HEK293 (cell line): ENCODE results near the gene UPB1.

ENCODE experiments used
- CTCF ChIA-PET: fragments of 350-600 bp; formaldehyde crosslinking; extraction: SDS; loops from one replicate; lab custom pipeline; 2021; ENCODE audit warnings: antibody characterized with exemption; lab: Yijun Ruan, JAX
- POLR2A ChIA-PET: fragments of 300-600 bp; formaldehyde crosslinking; extraction: SDS; loops from one replicate; lab custom pipeline; 2020; ENCODE audit warnings: antibody characterized with exemption, inconsistent platforms; lab: Yijun Ruan, JAX
- H3K27ac ChIP-seq: fragments of 200-500 bp; sonication (Bioruptor generic); 2 replicates; pipeline ENCODE4 v1.5.1; 2014; ENCODE audit warnings: low read depth, low read length, control low read depth, inconsistent platforms; ENCODE audit errors: extremely low read depth
- H3K36me3 ChIP-seq, 2 experiments: fragments of 200-500 bp in 1 of 2; sonication (Bioruptor generic) in 1 of 2; 1 replicate in 1 of 2; 2 replicates in 1 of 2; pipeline ENCODE4 v1.5.1; 2014 to 2017; ENCODE audit warnings: inconsistent platforms in 2 of 2, low read length in 2 of 2; ENCODE audit not compliant: control insufficient read depth in 2 of 2, insufficient read depth in 1 of 2
- H3K4me1 ChIP-seq: fragments of 200-500 bp; sonication (Bioruptor generic); 2 replicates; pipeline ENCODE4 v1.5.1; 2014; ENCODE audit warnings: mild to moderate bottlenecking, low read length, inconsistent platforms; ENCODE audit not compliant: control insufficient read depth, insufficient read depth
- H3K4me3 ChIP-seq: 2 replicates; pipeline ENCODE4 v1.5.1; 2011; ENCODE audit warnings: low read depth, mild to moderate bottlenecking, control low read depth, low read length, moderate library complexity
- H3K9me3 ChIP-seq: fragments of 200-500 bp; sonication (Bioruptor generic); 2 replicates; pipeline ENCODE4 v1.5.1; 2014; ENCODE audit warnings: low read depth, low read length, inconsistent platforms; ENCODE audit not compliant: control insufficient read depth, insufficient read depth
- CTCF ChIP-seq: fragments of 450-650 bp; formaldehyde crosslinking; IDR thresholded peaks from 2 replicates; pipeline ENCODE4 v1.5.1; 2016; ENCODE audit warnings: missing biosample characterization, missing genetic modification characterization
- KLF16 ChIP-seq: fragments of 450-650 bp; formaldehyde crosslinking; IDR thresholded peaks from 2 replicates; pipeline ENCODE4 v1.5.1; 2017; ENCODE audit warnings: missing biosample characterization, missing genetic modification characterization
- PATZ1 ChIP-seq: fragments of 450-650 bp; formaldehyde crosslinking; IDR thresholded peaks from 2 replicates; pipeline ENCODE4 v1.5.1; 2016; ENCODE audit warnings: missing biosample characterization, missing genetic modification characterization
- SALL2 ChIP-seq: fragments of 450-650 bp; formaldehyde crosslinking; IDR thresholded peaks from 2 replicates; pipeline ENCODE4 v1.5.0; 2017; ENCODE audit warnings: missing biosample characterization, mild to moderate bottlenecking, missing genetic modification characterization, borderline replicate concordance
- TCF7L2 ChIP-seq: IDR thresholded peaks from 2 replicates; pipeline ENCODE4 v1.6.1; 2011; ENCODE audit warnings: low read depth, mild to moderate bottlenecking, inconsistent platforms, low read length, moderate library complexity, borderline replicate concordance
- WT1 ChIP-seq: fragments of 450-650 bp; formaldehyde crosslinking; IDR thresholded peaks from 2 replicates; pipeline ENCODE4 v1.5.1; 2016; ENCODE audit warnings: missing biosample characterization, missing genetic modification characterization
- ZBTB44 ChIP-seq: fragments of 450-650 bp; IDR thresholded peaks from 2 replicates; pipeline ENCODE4 v1.5.1; 2018; ENCODE audit warnings: missing biosample characterization, mild to moderate bottlenecking, missing genetic modification characterization
- ZBTB8A ChIP-seq: fragments of 450-650 bp; formaldehyde crosslinking; IDR thresholded peaks from 2 replicates; pipeline ENCODE4 v1.5.1; 2016; ENCODE audit warnings: missing biosample characterization, missing genetic modification characterization
- ZFP69B ChIP-seq: fragments of 450-650 bp; formaldehyde crosslinking; IDR thresholded peaks from 2 replicates; pipeline ENCODE4 v1.5.1; 2016; ENCODE audit warnings: missing biosample characterization, missing genetic modification characterization
- ZNF211 ChIP-seq: fragments of 450-650 bp; formaldehyde crosslinking; IDR thresholded peaks from 2 replicates; pipeline ENCODE4 v1.5.1; 2016; ENCODE audit warnings: low read depth, missing biosample characterization, missing genetic modification characterization
- ZNF335 ChIP-seq: fragments of 450-650 bp; formaldehyde crosslinking; conservative IDR thresholded peaks from 2 replicates; pipeline ENCODE4 v1.5.1; 2016; ENCODE audit warnings: missing biosample characterization, missing genetic modification characterization
- ZNF561 ChIP-seq: fragments of 450-650 bp; IDR thresholded peaks from 2 replicates; pipeline ENCODE4 v1.5.1; 2018; ENCODE audit warnings: missing biosample characterization, missing genetic modification characterization, borderline replicate concordance
- ZNF585B ChIP-seq: fragments of 450-650 bp; formaldehyde crosslinking; IDR thresholded peaks from 2 replicates; pipeline ENCODE4 v1.5.1; 2016; ENCODE audit warnings: missing biosample characterization, missing genetic modification characterization
- ZNF600 ChIP-seq: fragments of 450-650 bp; formaldehyde crosslinking; IDR thresholded peaks from 2 replicates; pipeline ENCODE4 v1.5.1; 2016; ENCODE audit warnings: missing biosample characterization, missing genetic modification characterization
- ZNF670 ChIP-seq: fragments of 450-650 bp; formaldehyde crosslinking; IDR thresholded peaks from 2 replicates; pipeline ENCODE4 v1.5.1; 2016; ENCODE audit warnings: missing biosample characterization, missing genetic modification characterization, low read depth
- ZNF692 ChIP-seq: fragments of 450-650 bp; formaldehyde crosslinking; IDR thresholded peaks from 2 replicates; pipeline ENCODE4 v1.5.1; 2016; ENCODE audit warnings: missing biosample characterization, missing genetic modification characterization

UPB1 gene

GRCh38 chr22:24507716-24508115 is 12.6 kb downstream of the UPB1 start (continued):
- TF ChIP-seq TCF7L2 (no peak), PATZ1 (tag by site-specific recombination) (no peak), ZNF585B (no peak), ZBTB44 (no peak), CTCF (tag by site-specific recombination) (no peak), KLF16 (tag by site-specific recombination) (no peak), ZNF211 (tag by site-specific recombination) (no peak), ZNF561 (tag by site-specific recombination) (no peak)

- Histone ChIP-seq H3K27ac (no peak overlapping the region), H3K4me3 (no peak overlapping the region), H3K36me3 (no peaks in the 10 kb centered on the region), H3K4me1 (peaks cover 18% of the 10 kb centered on the region), H3K9me3 (no peaks in the 10 kb centered on the region)
- ChIA-PET POLR2A (no interaction called here), CTCF (interaction anchor here (0.7 to 1.4 kb wide), 3 partner anchors 11 to 88 kb away, joined by 3 to 7 read pairs (median 4); no protein-coding TSS in a partner anchor)
- 0 out of 2 replicates have a peak, but pooled peaks have one; percentile 33 for TF ChIP-seq ZBTB8A (tag by site-specific recombination)
- TF ChIP-seq WT1 (tag by site-specific recombination): 0 out of 2 replicates have a peak, but pooled peaks have one; percentile 50
- no peak for TF ChIP-seq ZNF670 (tag by site-specific recombination)
- peak; percentile 39; the same call in 1 of the 2 replicates for TF ChIP-seq ZNF335 (tag by site-specific recombination)
- no peak for TF ChIP-seq ZNF600
- peak; percentile 96 for TF ChIP-seq ZNF692 (tag by site-specific recombination)
- peak; percentile 81 for TF ChIP-seq ZFP69B
- TF ChIP-seq SALL2: no peak
Observed at GRCh38 chr22:24510637-24511625, 15.8 kb downstream of the UPB1 start.
